HG02852 (cell line): Measurements from ENCODE around the gene RPS21.
"Not testable (repeated sequence)": the region's sequence is repeated elsewhere in the genome, so short reads cannot be mapped to it uniquely, and the experiment has no call there.

Experiments used
- ATAC-seq: cut with Tn5 transposase; IDR thresholded peaks from one replicate; pipeline ENCODE4 v1.9.1; 2021; ENCODE audit warnings: mild to moderate bottlenecking, moderate library complexity; ENCODE audit not compliant: unreplicated experiment

The RPS21 gene

GRCh38 chr20:62423326-62423706, 36.4 kb downstream of the RPS21 start:
- ATAC-seq, result no peak

DNA sequence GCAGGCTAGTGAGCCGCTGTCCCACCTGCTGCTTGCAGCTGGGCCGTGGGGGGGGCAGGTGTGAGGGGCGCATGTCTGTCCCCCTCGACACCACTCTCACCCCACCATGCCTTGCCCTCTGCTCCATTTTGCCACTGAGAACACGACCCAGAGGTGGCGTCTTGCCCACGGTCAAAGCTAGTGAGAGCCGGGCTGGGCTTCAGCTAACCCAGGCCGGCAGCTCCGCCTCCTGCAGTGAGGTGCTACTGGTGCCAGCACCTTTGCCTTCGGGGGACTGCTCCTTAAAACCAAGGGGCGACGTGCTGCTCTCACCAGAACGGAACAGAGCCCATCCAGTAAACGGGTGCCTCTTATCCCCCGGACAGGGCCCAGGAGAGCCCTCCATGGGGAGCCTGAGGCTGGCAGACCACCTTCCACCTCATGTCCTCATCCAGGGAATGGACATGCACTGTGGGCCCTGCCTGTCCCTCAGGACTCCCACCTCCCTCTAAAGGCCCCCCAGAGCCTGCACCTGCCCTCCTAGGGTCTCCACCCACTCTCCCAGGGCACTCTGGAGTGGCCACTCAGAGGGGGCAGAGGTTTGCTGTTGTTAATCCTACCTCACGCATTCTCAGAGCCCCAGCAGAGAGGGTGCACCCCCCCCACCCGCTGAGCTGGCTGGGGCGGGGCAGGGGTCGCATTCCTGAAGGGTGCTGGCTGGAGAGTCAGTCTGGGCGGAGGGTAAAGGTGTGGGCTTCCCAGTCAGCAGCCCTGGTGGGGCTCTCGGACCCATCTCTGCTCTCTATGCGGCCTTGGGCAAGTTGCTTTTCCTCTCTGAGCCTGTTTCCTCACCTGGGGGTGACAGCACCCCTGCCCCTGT, 37.6 kb downstream of the RPS21 start:
- no peak for ATAC-seq

GRCh38 chr20:62425281-62426058, 38.6 kb downstream of the RPS21 start:
- ATAC-seq, result no peak

DNA sequence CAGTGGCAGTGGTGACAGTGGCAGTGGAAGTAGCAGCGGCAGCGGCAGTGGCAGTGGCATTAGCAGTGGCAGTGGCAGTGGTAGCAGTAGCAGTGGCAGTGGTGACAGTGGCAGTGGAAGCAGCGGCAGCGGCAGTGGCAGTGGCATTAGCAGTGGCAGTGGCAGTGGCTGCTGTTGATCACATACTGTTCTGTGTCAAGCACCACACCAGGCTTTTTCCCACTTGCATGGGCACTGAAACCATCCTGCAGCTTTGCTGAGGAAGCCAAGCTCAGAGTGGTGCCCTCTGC, 39.1 kb downstream of the RPS21 start:
- ATAC-seq, result not testable (repeated sequence)

GRCh38 chr20:62426699-62427131, 39.8 kb downstream of the RPS21 start:
- no peak for ATAC-seq

- ATAC-seq, result no peak
Measured at GRCh38 chr20:62427172-62428001, 40.5 kb downstream of the RPS21 start, which contains the start of gene RBBP8NL. RBBP8NL (minus strand) TSS chr20:62427539; CDS start chr20:62419647, 7,892 bp downstream.

DNA sequence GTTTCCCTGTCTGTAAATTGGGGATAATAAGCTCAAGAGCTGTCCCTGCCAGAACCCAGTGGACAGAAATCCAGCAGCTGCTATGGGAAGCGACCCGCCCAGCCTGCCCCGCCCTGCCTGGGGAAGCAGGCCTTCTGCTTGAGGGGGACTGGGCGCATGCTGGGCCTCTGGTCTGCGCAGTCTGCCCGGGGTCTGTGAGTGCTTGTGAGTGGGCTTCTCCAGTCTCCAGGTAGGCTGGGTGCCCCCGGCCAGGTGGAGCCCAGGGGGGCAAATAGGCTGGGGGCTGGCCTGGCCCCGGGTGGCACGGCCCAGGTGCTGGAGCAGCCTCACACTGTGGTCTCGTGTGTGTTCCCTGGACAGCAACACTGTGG, 41.1 kb downstream of the RPS21 start:
- ATAC-seq, result no peak

- no peak for ATAC-seq
Measured at GRCh38 chr20:62428396-62429295, 41.7 kb downstream of the RPS21 start.

GRCh38 chr20:62429455-62430310, 42.8 kb downstream of the RPS21 start:
- no peak for ATAC-seq

DNA sequence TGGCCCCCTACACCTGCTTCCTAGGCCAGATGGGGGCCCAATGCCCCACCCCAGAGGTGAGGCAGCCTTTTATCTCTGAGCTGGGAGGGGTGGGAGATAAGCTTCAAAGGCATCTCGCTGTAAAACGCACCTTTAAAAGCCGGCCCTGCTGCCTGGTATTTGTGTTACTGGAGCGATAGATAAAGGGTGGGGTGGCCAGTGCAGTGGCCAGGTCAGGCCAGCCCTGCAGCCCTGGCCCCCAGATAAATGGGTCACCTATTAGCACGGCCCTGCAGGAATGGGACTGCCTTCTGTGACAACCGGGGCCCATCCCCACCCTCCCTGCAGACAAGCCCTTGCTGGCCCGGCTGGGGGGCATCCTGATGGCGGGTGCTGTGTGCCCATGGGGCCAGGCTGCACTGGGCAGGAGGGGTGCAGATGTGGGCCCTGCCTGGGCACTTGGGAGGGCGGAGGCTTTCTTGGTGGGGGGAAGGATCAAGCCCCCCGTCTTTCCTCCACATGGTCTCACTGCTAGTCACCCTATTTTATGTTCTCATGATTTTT, 43.5 kb downstream of the RPS21 start:
- no peak for ATAC-seq

DNA sequence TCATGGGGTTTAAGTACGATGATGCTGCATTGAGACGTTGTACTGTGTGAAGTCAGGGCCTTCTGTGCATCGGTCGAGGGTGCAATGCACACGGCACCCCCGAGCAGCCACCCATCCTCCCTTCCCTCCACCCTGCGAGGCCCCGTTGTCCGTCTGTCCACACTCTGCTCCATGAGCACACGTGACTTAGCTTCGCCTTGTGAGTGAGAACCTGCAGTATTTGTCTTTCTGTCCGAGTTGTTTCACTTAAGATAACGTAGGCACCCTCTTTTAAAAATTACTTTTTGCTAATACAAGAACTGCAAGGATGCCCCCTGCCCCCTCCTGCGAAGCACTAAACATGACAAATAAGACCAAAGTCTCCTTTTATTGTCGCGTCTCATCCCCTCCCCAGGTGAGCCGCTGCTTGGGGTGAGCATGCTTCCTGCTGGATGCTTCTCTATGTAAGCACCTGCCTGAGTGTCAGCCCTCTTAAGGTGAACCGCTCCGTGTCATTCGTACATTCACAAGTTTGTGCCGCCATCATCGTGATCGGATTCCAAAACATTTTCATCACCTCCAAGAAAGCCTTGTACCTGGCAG, 44.1 kb downstream of the RPS21 start:
- ATAC-seq, result no peak

DNA sequence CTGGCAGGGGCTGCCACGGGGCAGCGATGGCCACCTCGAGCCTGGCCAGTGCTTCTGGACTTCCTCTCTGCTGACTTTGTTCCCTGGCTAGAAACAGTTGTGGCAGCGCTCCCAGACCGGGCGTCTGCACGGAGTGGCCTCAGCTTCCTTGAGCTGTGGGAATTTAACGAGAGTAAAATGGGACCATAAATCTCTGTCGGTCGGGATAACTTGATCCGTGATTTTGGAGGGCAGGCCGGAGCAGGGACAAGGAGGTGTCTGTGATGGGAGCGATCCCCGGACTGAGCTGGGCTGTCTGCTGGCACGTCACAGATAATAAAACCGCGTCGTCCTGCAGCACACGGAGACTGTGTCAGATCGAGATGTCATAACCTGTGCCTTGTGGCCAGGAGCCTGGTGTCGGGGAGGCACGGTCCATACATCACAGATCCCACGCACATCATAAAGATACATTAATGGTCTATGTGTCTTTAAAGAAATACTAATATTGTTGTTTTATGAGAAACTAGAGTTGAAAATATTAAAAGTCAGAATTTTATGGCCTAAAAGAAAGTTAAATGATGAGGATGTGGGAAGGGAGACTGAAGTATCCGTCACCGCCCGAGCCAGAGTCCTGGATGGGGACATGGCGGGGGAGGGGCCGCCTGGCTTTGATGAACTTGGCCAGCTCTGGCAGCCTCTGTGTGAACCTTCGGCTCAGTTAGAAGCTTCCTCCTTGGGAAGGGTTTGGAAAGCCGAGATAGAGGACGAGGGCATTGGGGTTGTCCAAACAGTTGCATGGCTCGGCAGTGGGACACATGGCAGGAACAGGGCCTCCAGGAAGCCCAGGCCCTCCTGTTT, 47.0 kb downstream of the RPS21 start:
- ATAC-seq, result no peak

- ATAC-seq, result no peak
Measured at GRCh38 chr20:62436692-62437091, 49.8 kb downstream of the RPS21 start.

GRCh38 chr20:62437496-62437895, 50.6 kb downstream of the RPS21 start:
- no peak for ATAC-seq

DNA sequence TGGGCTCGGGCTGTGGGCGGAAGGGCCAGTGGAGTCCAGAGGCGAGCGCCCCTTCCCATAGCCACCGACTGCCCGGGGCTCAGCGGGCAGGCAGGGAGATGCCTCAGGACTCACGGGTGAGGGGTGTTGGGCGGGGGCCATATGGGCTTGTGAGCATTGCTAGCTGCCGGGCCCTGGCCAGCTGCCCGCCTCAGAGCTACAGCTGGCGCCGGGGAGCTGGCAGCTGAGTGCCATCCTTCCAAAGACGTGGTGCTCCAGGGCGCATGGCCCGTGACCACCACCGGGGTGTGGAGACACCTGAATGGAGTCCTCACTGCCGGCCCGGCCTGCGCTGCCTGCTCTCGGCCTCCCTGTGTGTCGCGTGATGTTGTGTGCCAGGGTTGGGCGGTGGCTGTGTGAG, 51.0 kb downstream of the RPS21 start:
- no peak for ATAC-seq
